A673 (cell line): ENCODE data around the gene HELZ. TPM values are rescaled to one million over a fixed set of nuclear protein-coding genes. Genes with fewer than 3 reads are reported as not detected.
"Not testable (repeated sequence)": the region's sequence is repeated elsewhere in the genome, so short reads cannot be mapped to it uniquely, and the experiment has no call there.

Experiments
- BruUV-seq: library from RNA; stranded (reverse); fragments of 400-500 nt; replicated peaks from 2 replicates; lab custom pipeline; 2021; lab: Mats Ljungman, UMichigan
- CTCF ChIA-PET: fragments of 300-600 bp; sonication (Branson Sonifier 250); formaldehyde crosslinking; loops from one replicate; lab custom pipeline; 2022; ENCODE audit warnings: antibody characterized with exemption; lab: Charles Lee
- POLR2A ChIA-PET: fragments of 300-600 bp; sonication (Branson Sonifier 250); formaldehyde crosslinking; loops from one replicate; lab custom pipeline; 2022; ENCODE audit warnings: antibody characterized with exemption; ENCODE audit not compliant: low non-redundant PET; lab: Charles Lee
- DNase-seq: peaks from one replicate; pipeline ENCODE4 v3.0.0-alpha.2; 2015; ENCODE audit warnings: low spot score
- H3K27ac ChIP-seq: fragments of 200-600 bp; sonication (generic); 2 replicates; pipeline ENCODE4 v1.5.1; 2016; ENCODE audit warnings: mixed run types, low read depth, mild to moderate bottlenecking, mixed read lengths, antibody characterized with exemption, low read length; ENCODE audit not compliant: poor library complexity, severe bottlenecking
- H3K27me3 ChIP-seq: fragments of 200-600 bp; sonication (generic); replicated peaks from 2 replicates; pipeline ENCODE4 v1.6.1; 2017; ENCODE audit warnings: mixed run types, low read depth, mild to moderate bottlenecking, mixed read lengths, antibody characterized with exemption, low read length; ENCODE audit not compliant: insufficient read depth, poor library complexity
- H3K36me3 ChIP-seq: fragments of 200-600 bp; sonication (generic); 2 replicates; pipeline ENCODE4 v1.6.1; 2016; ENCODE audit warnings: mixed run types, mild to moderate bottlenecking, mixed read lengths, antibody characterized with exemption, low read length; ENCODE audit not compliant: insufficient read depth, poor library complexity, severe bottlenecking
- H3K4me1 ChIP-seq: fragments of 200-600 bp; sonication (generic); 2 replicates; pipeline ENCODE4 v1.6.1; 2017; ENCODE audit warnings: mixed run types, mild to moderate bottlenecking, mixed read lengths, antibody characterized with exemption, low read length; ENCODE audit not compliant: insufficient read depth, poor library complexity, severe bottlenecking
- H3K4me3 ChIP-seq: fragments of 200-600 bp; sonication (generic); 2 replicates; pipeline ENCODE4 v1.5.1; 2016; ENCODE audit warnings: low read depth, mixed run types, mild to moderate bottlenecking, mixed read lengths, low read length; ENCODE audit not compliant: poor library complexity, severe bottlenecking
- H3K9me3 ChIP-seq: fragments of 200-600 bp; sonication (generic); 2 replicates; pipeline ENCODE4 v1.6.1; 2016; ENCODE audit warnings: mixed run types, low read depth, mild to moderate bottlenecking, mixed read lengths, antibody characterized with exemption, low read length; ENCODE audit not compliant: poor library complexity, severe bottlenecking
- CTCF ChIP-seq: fragments of 300-800, 200-600 bp; sonication (generic); conservative IDR thresholded peaks from 2 replicates; pipeline ENCODE4 v1.5.1; 2017; ENCODE audit warnings: low read depth, mild to moderate bottlenecking, antibody characterized with exemption, low read length, moderate library complexity, mixed read lengths
- EZH2 ChIP-seq: fragments of 200-600 bp; sonication (generic); IDR thresholded peaks from 2 replicates; pipeline ENCODE4 v1.6.1; 2017; ENCODE audit warnings: borderline replicate concordance, low read depth, mild to moderate bottlenecking, mixed read lengths, antibody characterized with exemption, low read length; ENCODE audit not compliant: poor library complexity, severe bottlenecking
- intact Hi-C: fragments of 100-400 bp; cut with micrococcal nuclease; formaldehyde crosslinking; loops from one replicate; pipeline ENCODE4 v1.10.0; 2022; ENCODE audit not compliant: unreplicated experiment
- total RNA-seq: library from RNA; stranded (reverse); gene quantifications from 2 replicates; pipeline ENCODE4 v1.2.3, GENCODE V29; 2021

Gene HELZ
- total RNA-seq, 1 experiment from 2014 or later = 57.3 TPM

GRCh38 chr17:67148352-67148751 is 96.6 kb downstream of the HELZ start:
- ChIA-PET CTCF (no interaction called here), POLR2A (no interaction called here)
- Histone ChIP-seq H3K4me1 (no peaks in the 10 kb centered on the region), H3K36me3 (peaks cover 37% of the 10 kb centered on the region), H3K27me3 (no peaks in the 10 kb centered on the region), H3K4me3 (no peak overlapping the region), H3K9me3 (no peaks in the 10 kb centered on the region), H3K27ac (no peak overlapping the region)
- intact Hi-C loops = no loop called here
- no TSS peak for BruUV-seq
- no peak for TF ChIP-seq CTCF
- no peak for DNase-seq

DNA sequence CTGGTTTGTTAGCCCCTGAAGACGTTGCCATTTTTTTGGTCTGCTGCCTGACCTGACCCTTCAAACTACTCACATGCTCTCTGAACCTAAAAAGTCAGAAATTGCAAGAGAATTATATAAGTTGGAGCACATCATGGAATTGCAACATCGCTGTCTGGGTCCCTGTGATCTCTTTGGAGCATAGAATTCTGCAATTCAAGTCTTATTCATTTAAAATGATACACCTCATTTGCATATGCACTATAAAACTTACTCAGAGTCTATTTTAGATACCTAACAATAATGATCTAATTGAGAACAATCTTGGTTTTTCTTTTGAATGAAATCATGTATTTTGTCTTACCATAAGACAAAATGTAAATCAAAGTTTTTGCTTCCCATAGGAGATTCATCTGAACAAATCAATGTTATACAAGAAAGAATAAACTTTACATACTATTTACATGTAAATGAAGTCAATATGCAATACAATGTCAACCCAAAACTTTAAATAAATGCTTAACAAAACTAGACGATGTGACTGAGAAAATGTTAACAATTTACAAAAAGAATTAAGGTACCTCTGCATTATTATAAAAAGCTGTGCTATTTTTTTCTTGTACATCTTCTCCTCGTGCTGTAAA is 99.7 kb downstream of the HELZ start:
- Histone ChIP-seq H3K4me1 (peaks cover 7% of the 10 kb centered on the region), H3K9me3 (no peaks in the 10 kb centered on the region), H3K27ac (no peak overlapping the region), H3K4me3 (no peak overlapping the region), H3K36me3 (peaks cover 36% of the 10 kb centered on the region), H3K27me3 (no peaks in the 10 kb centered on the region)
- BruUV-seq = no TSS peak
- no peak for DNase-seq
- TF ChIP-seq EZH2 (no peak), CTCF (no peak)
- ChIA-PET CTCF (no interaction called here), POLR2A (no interaction called here)
- intact Hi-C loops = no loop called here

- ChIA-PET POLR2A (no interaction called here), CTCF (interaction anchor here (0.6 kb wide), 1 partner anchor 235 kb away, joined by 3 read pairs; no protein-coding TSS in a partner anchor)
- H3K4me1 ChIP-seq = peaks cover 12% of the 10 kb centered on the region
- no peak overlapping the region for H3K27ac ChIP-seq
- peaks cover 35% of the 10 kb centered on the region for H3K36me3 ChIP-seq
- intact Hi-C loops = no loop called here
- H3K4me3 ChIP-seq = no peak overlapping the region
- H3K9me3 ChIP-seq = no peaks in the 10 kb centered on the region
- no peak for DNase-seq
- no peaks in the 10 kb centered on the region for H3K27me3 ChIP-seq
- no peak for TF ChIP-seq EZH2
- no peak for TF ChIP-seq CTCF
- no TSS peak for BruUV-seq
These were observed 101.7 kb downstream of the HELZ start for GRCh38 chr17:67143318-67143717.

GRCh38 chr17:67142030-67142429 is 103.0 kb downstream of the HELZ start:
- Histone ChIP-seq H3K36me3 (peaks cover 24% of the 10 kb centered on the region), H3K4me1 (peaks cover 12% of the 10 kb centered on the region)
- intact Hi-C loops, BruUV-seq, H3K27ac ChIP-seq, POLR2A ChIA-PET, H3K27me3 ChIP-seq, H3K9me3 ChIP-seq, CTCF ChIA-PET, H3K4me3 ChIP-seq, DNase-seq: not testable (repeated sequence)
